PC-3 (cell line): ENCODE results near the gene FAM200B.

Experiments
- EZH2 ChIP-seq: fragments of 300-600 bp; sonication (generic); IDR thresholded peaks from one replicate; pipeline ENCODE4 v1.6.1; 2017; ENCODE audit warnings: antibody characterized with exemption, mild to moderate bottlenecking, low read length; ENCODE audit not compliant: unreplicated experiment
- EZH2phosphoT487 ChIP-seq: fragments of 300-600 bp; sonication (generic); IDR thresholded peaks from 2 replicates; pipeline ENCODE4 v1.6.1; 2018; ENCODE audit warnings: mild to moderate bottlenecking, antibody characterized with exemption, low read length, borderline replicate concordance
- TF ChIP-seq, protein P1 (sequence below): fragments of 300-600 bp; sonication (generic); conservative IDR thresholded peaks from 2 replicates; pipeline ENCODE4 v1.5.1; 2017; ENCODE audit warnings: antibody characterized with exemption, low read depth, mild to moderate bottlenecking, low read length

GRCh38 chr4:15654593-15655222, 26.9 kb upstream of the FAM200B start:
- TF ChIP-seq, protein P1, sequence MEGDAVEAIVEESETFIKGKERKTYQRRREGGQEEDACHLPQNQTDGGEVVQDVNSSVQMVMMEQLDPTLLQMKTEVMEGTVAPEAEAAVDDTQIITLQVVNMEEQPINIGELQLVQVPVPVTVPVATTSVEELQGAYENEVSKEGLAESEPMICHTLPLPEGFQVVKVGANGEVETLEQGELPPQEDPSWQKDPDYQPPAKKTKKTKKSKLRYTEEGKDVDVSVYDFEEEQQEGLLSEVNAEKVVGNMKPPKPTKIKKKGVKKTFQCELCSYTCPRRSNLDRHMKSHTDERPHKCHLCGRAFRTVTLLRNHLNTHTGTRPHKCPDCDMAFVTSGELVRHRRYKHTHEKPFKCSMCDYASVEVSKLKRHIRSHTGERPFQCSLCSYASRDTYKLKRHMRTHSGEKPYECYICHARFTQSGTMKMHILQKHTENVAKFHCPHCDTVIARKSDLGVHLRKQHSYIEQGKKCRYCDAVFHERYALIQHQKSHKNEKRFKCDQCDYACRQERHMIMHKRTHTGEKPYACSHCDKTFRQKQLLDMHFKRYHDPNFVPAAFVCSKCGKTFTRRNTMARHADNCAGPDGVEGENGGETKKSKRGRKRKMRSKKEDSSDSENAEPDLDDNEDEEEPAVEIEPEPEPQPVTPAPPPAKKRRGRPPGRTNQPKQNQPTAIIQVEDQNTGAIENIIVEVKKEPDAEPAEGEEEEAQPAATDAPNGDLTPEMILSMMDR, result no peak
- TF ChIP-seq EZH2phosphoT487 (no peak), EZH2 (no peak)
